H1 (cell line): ENCODE measurements around the gene IGF2BP3. TPM values are rescaled to one million over a fixed set of nuclear protein-coding genes. Genes with fewer than 3 reads are reported as not detected.

Experiments used
- CTCF ChIA-PET: fragments of 300-600 bp; sonication (Branson Sonifier 250); formaldehyde crosslinking; loops from one replicate; lab custom pipeline; 2021; ENCODE audit not compliant: partially characterized antibody; lab: Charles Lee
- POLR2A ChIA-PET: fragments of 300-600 bp; sonication (Branson Sonifier 250); formaldehyde crosslinking; loops from one replicate; lab custom pipeline; 2021; ENCODE audit warnings: inconsistent platforms; ENCODE audit not compliant: partially characterized antibody; lab: Charles Lee
- DNase-seq, 2 experiments: peaks; one replicate each; pipeline versions ENCODE4 v3.0.0 to v3.0.0-alpha.2; 2010 to 2022; ENCODE audit warnings: low spot score in 2 of 2, low read depth in 1 of 2, mixed read lengths in 1 of 2
- FAIRE-seq: peaks from 2 replicates; lab custom pipeline; 2011; peaks lifted over from hg19 to GRCh38; lab: Jason Lieb, UNC
- H2AFZ ChIP-seq: 2 replicates; pipeline ENCODE4 v1.8.1; 2012; ENCODE audit warnings: low read length, inconsistent platforms
- H2AK5ac ChIP-seq: 2 replicates; pipeline ENCODE4 v1.6.1; 2013; ENCODE audit warnings: low read depth, low read length
- H2BK120ac ChIP-seq: replicated peaks from 2 replicates; pipeline ENCODE3; 2013; ENCODE audit warnings: low read depth, low read length, inconsistent platforms
- H2BK12ac ChIP-seq: 2 replicates; pipeline ENCODE4 v1.6.1; 2013; ENCODE audit warnings: low read depth, low read length
- H2BK15ac ChIP-seq: 2 replicates; pipeline ENCODE4 v1.6.1; 2013; ENCODE audit warnings: low read length
- H2BK20ac ChIP-seq: 2 replicates; pipeline ENCODE4 v1.6.1; 2013; ENCODE audit warnings: low read length
- H2BK5ac ChIP-seq: 2 replicates; pipeline ENCODE4 v1.6.1; 2013; ENCODE audit warnings: low read depth, low read length
- H3K14ac ChIP-seq: 2 replicates; pipeline ENCODE4 v1.6.1; 2013; ENCODE audit warnings: inconsistent platforms; ENCODE audit not compliant: insufficient read length
- H3K18ac ChIP-seq: 2 replicates; pipeline ENCODE4 v1.6.1; 2013; ENCODE audit warnings: low read length; ENCODE audit errors: extremely low read depth
- H3K23ac ChIP-seq: 2 replicates; pipeline ENCODE4 v1.6.1; 2013; ENCODE audit warnings: inconsistent platforms; ENCODE audit not compliant: insufficient read length
- H3K23me2 ChIP-seq: 2 replicates; pipeline ENCODE4 v1.6.1; 2013; ENCODE audit warnings: low read depth, low read length
- H3K27ac ChIP-seq: 2 replicates; pipeline ENCODE4 v1.6.1; 2011; ENCODE audit warnings: low read depth, low read length, inconsistent platforms
- H3K27me3 ChIP-seq, 4 experiments: replicated peaks in 1 of 4; 1 replicate in 1 of 4; 2 replicates in 3 of 4; pipeline versions ENCODE4 v1.6.1 to v1.8.1; 2011 to 2013; ENCODE audit warnings: low read length in 3 of 4, mild to moderate bottlenecking in 3 of 4, inconsistent platforms in 2 of 4, mixed read lengths in 2 of 4, moderate library complexity in 1 of 4; ENCODE audit not compliant: control insufficient read depth in 3 of 4, insufficient read depth in 3 of 4; ENCODE audit errors: extremely low read depth in 1 of 4
- H3K36me3 ChIP-seq, 4 experiments: 2 replicates each; pipeline versions ENCODE4 v1.6.1 to v1.8.1; 2011 to 2013; ENCODE audit warnings: mild to moderate bottlenecking in 4 of 4, low read length in 3 of 4, moderate library complexity in 2 of 4, control low read depth in 1 of 4, inconsistent platforms in 1 of 4; ENCODE audit not compliant: insufficient read depth in 4 of 4, control insufficient read depth in 2 of 4
- H3K4ac ChIP-seq: replicated peaks from 2 replicates; pipeline ENCODE3; 2013; ENCODE audit warnings: low read length, low read depth, mixed read lengths, inconsistent platforms; ENCODE audit not compliant: insufficient read length
- H3K4me1 ChIP-seq, 4 experiments: replicated peaks in 1 of 4; 1 replicate in 1 of 4; 2 replicates in 3 of 4; pipeline versions ENCODE4 v1.6.1 to v1.8.1; 2011 to 2013; ENCODE audit warnings: low read length in 3 of 4, inconsistent platforms in 2 of 4, mixed read lengths in 1 of 4; ENCODE audit not compliant: insufficient read depth in 4 of 4, control insufficient read depth in 3 of 4
- H3K4me2 ChIP-seq, 2 experiments: 2 replicates each; pipeline versions ENCODE4 v1.6.1 to v1.8.1; 2011 to 2013; ENCODE audit warnings: low read depth in 2 of 2, low read length in 2 of 2, control low read depth in 1 of 2, inconsistent platforms in 1 of 2, mild to moderate bottlenecking in 1 of 2; ENCODE audit not compliant: insufficient read depth in 1 of 2
- H3K4me3 ChIP-seq, 4 experiments: fragments of 200-600, 300-600 bp in 1 of 4; sonication (generic), shearing (Covaris generic), sonication (Bioruptor Twin) in 1 of 4; 2 replicates each; pipeline versions ENCODE4 v1.5.1 to v1.8.1; 2011 to 2016; ENCODE audit warnings: low read length in 4 of 4, low read depth in 3 of 4, control low read depth in 2 of 4, inconsistent platforms in 2 of 4, mild to moderate bottlenecking in 2 of 4, mixed read lengths in 1 of 4, moderate library complexity in 1 of 4; ENCODE audit not compliant: insufficient read depth in 2 of 4; ENCODE audit errors: extremely low read depth in 1 of 4
- H3K56ac ChIP-seq: replicated peaks from 2 replicates; pipeline ENCODE3; 2013; ENCODE audit warnings: low read depth, mild to moderate bottlenecking, mixed read lengths, low read length, inconsistent platforms; ENCODE audit not compliant: insufficient read length
- H3K79me1 ChIP-seq: 2 replicates; pipeline ENCODE4 v1.6.1; 2013; ENCODE audit warnings: low read depth, low read length, control low read depth
- H3K79me2 ChIP-seq, 2 experiments: 2 replicates each; pipeline versions ENCODE4 v1.6.1 to v1.8.1; 2012 to 2013; ENCODE audit warnings: low read length in 2 of 2, mild to moderate bottlenecking in 2 of 2, inconsistent platforms in 1 of 2; ENCODE audit not compliant: insufficient read depth in 2 of 2, control insufficient read depth in 1 of 2
- H3K9ac ChIP-seq, 4 experiments: replicated peaks in 1 of 4; 1 replicate in 1 of 4; 2 replicates in 3 of 4; pipeline versions ENCODE4 v1.6.1 to v1.8.1; 2011 to 2013; ENCODE audit warnings: low read depth in 3 of 4, low read length in 3 of 4, control low read depth in 2 of 4, mild to moderate bottlenecking in 2 of 4, moderate library complexity in 2 of 4, inconsistent platforms in 1 of 4; ENCODE audit errors: extremely low read depth in 1 of 4
- H3K9me3 ChIP-seq, 2 experiments: 2 replicates each; pipeline versions ENCODE4 v1.6.1 to v1.8.1; 2012 to 2013; ENCODE audit warnings: mild to moderate bottlenecking in 2 of 2, moderate library complexity in 2 of 2, control low read depth in 1 of 2, inconsistent platforms in 1 of 2, low read depth in 1 of 2, low read length in 1 of 2, mixed read lengths in 1 of 2; ENCODE audit not compliant: insufficient read depth in 2 of 2
- H4K20me1 ChIP-seq, 2 experiments: replicated peaks in 1 of 2; 2 replicates each; pipeline versions ENCODE3 to v1.8.1; 2011 to 2013; ENCODE audit warnings: inconsistent platforms in 2 of 2, low read length in 2 of 2, mild to moderate bottlenecking in 1 of 2; ENCODE audit not compliant: insufficient read depth in 2 of 2, control insufficient read depth in 1 of 2
- H4K5ac ChIP-seq: 2 replicates; pipeline ENCODE4 v1.6.1; 2013; ENCODE audit warnings: low read length, low read depth, mixed read lengths, inconsistent platforms; ENCODE audit not compliant: insufficient read length
- H4K8ac ChIP-seq: 2 replicates; pipeline ENCODE4 v1.8.0; 2013; ENCODE audit warnings: mild to moderate bottlenecking, moderate library complexity, low read length, inconsistent platforms; ENCODE audit not compliant: insufficient read depth; ENCODE audit errors: extremely low read depth
- H4K91ac ChIP-seq: replicated peaks from 2 replicates; pipeline ENCODE3; 2013; ENCODE audit warnings: low read length, mixed read lengths, inconsistent platforms; ENCODE audit not compliant: insufficient read length
- EP300 ChIP-seq, 2 experiments: IDR thresholded peaks; 1 replicate in 1 of 2; 2 replicates in 1 of 2; pipeline ENCODE4 v1.6.1; 2011 to 2012; ENCODE audit warnings: low read depth in 2 of 2, low read length in 2 of 2, mild to moderate bottlenecking in 2 of 2, borderline replicate concordance in 1 of 2, inconsistent platforms in 1 of 2, moderate library complexity in 1 of 2
- GTF2F1 ChIP-seq: IDR thresholded peaks from 2 replicates; pipeline ENCODE4 v1.6.1; 2012; ENCODE audit warnings: low read depth, low read length, improper control_type of control experiment, borderline replicate concordance
- JUND ChIP-seq: IDR thresholded peaks from 2 replicates; pipeline ENCODE4 v1.6.1; 2011; ENCODE audit warnings: mild to moderate bottlenecking, improper control_type of control experiment, low read length
- PHF8 ChIP-seq: fragments of 200-600 bp; sonication (generic); conservative IDR thresholded peaks from 2 replicates; pipeline ENCODE4 v1.7.1; 2012; ENCODE audit warnings: low read depth, mild to moderate bottlenecking, inconsistent platforms, low read length, moderate library complexity
- RAD21 ChIP-seq, 2 experiments: IDR thresholded peaks in 1 of 2; conservative IDR thresholded peaks in 1 of 2; 2 replicates each; pipeline ENCODE4 v1.6.1; 2011; ENCODE audit warnings: low read depth in 2 of 2, low read length in 2 of 2, improper control_type of control experiment in 1 of 2, inconsistent platforms in 1 of 2, mild to moderate bottlenecking in 1 of 2, moderate library complexity in 1 of 2
- RBBP5 ChIP-seq: IDR thresholded peaks from 2 replicates; pipeline ENCODE4 v1.7.1; 2012; ENCODE audit warnings: low read depth, mild to moderate bottlenecking, inconsistent platforms, low read length, moderate library complexity, borderline replicate concordance
- SIN3A ChIP-seq, 2 experiments: IDR thresholded peaks in 1 of 2; conservative IDR thresholded peaks in 1 of 2; 2 replicates each; pipeline ENCODE4 v1.6.1; 2011 to 2012; ENCODE audit warnings: low read length in 2 of 2, improper control_type of control experiment in 1 of 2, low read depth in 1 of 2, mild to moderate bottlenecking in 1 of 2
- SUZ12 ChIP-seq: fragments of 200-600 bp; sonication (generic); IDR thresholded peaks from 2 replicates; pipeline ENCODE4 v1.6.1; 2012; ENCODE audit warnings: mild to moderate bottlenecking, inconsistent platforms, low read length, moderate library complexity, mixed read lengths
- YY1 ChIP-seq: IDR thresholded peaks from 2 replicates; pipeline ENCODE4 v1.6.1; 2011; ENCODE audit warnings: low read depth, mild to moderate bottlenecking, low read length
- ZNF274 ChIP-seq: IDR thresholded peaks from 2 replicates; pipeline ENCODE4 v1.7.0; 2012; ENCODE audit warnings: low read length, borderline replicate concordance; ENCODE audit errors: extremely low read depth
- WGBS, 2 experiments: shearing (Covaris generic) in 1 of 2; methylation state at CpG; one replicate each; pipeline versions ENCODE4 v1.1.6 to v1.1.7; 2013 to 2015; ENCODE audit warnings: low lambda C conversion rate in 2 of 2, mixed read lengths in 2 of 2, inconsistent platforms in 1 of 2, low coverage in 1 of 2, missing lambda C conversion rate in 1 of 2; ENCODE audit not compliant: insufficient replicate concordance in 2 of 2, insufficient coverage in 1 of 2, insufficient read length in 1 of 2; ENCODE audit errors: extremely low coverage in 1 of 2, missing lambda C conversion rate in 1 of 2; 5-methylcytosine and 5-hydroxymethylcytosine counted together
- polyA plus RNA-seq, 7 experiments: library from polyadenylated mRNA; depleted of rRNA in 3 of 7; stranded (reverse) in 5 of 7; unstranded in 2 of 7; fragments of >200 nt in 5 of 7; fragments of 200-250 nt in 2 of 7; gene quantifications; 1 replicate in 5 of 7; 2 replicates in 1 of 7; 4 replicates in 1 of 7; pipeline versions ENCODE4 v1.2.1 to v1.2.3, GENCODE V29; 2011 to 2013; ENCODE audit warnings: missing spikeins in 2 of 7, mixed read lengths in 2 of 7
- total RNA-seq: library from RNA; stranded (reverse); fragmentation: NEBNext Ultra II Directional; extraction: Animal tissue kit (Norgen Biotek cat#: 25700); gene quantifications from 2 replicates; pipeline ENCODE4 v1.2.1, GENCODE V29; 2021
- TF ChIP-seq, protein P1 (sequence below): IDR thresholded peaks from 2 replicates; pipeline ENCODE4 v1.6.1; 2011; ENCODE audit warnings: low read depth, mild to moderate bottlenecking, low read length; ENCODE audit not compliant: insufficient read depth

Gene IGF2BP3
- total and polyA plus RNA-seq, 2 of the 8 experiments (the other 6 are each of a cell fraction or from before 2014, with no cell fraction given), result 66.3 to 193 TPM

DNA sequence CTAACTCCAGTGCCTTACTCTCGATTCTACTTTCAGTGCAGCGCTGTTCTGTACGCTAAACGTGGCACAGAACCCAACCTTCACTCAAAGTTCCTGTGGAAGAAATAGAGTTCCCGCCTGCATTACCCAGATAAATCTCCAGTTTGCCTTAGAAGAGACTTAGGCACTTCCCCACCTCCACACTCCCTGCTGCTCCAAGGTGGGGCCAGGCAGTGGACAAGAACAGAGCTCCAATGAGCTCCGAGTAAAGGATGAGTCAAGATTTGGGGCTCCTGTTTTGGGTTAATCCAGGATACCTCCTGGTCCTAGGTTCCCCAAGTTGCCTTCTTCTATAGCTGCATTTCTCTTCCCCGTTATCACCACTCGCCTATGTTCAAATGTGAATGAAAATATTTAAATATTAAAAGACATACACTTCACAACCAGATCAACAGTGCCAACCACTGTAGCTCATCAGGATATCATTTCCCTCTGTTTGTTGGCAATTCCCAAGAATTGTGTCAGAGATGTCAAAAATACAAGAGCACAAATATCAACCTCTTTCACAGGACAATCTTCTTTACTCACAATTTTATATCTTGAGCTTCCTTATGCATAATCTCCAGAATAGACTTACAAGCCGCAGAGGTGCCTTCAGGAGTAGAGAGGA is 123.1 kb downstream of the IGF2BP3 start:
- DNase-seq (no peak), FAIRE-seq (no peak)
- no peak overlapping the region for H4K5ac ChIP-seq
- H2BK12ac ChIP-seq, result no peak overlapping the region
- no peak overlapping the region for H2BK20ac ChIP-seq
- no peak overlapping the region for H3K9ac ChIP-seq
- WGBS, 2 experiments, result 92% methylated on average over 9 of the region's 9 CpGs; no CpG with 5 or more reads in 1 of the 2 experiments
- H3K14ac ChIP-seq, result no peak overlapping the region
- H2BK5ac ChIP-seq, result no peak overlapping the region
- ChIA-PET CTCF (interaction anchor here (0.7 to 1.5 kb wide), 3 partner anchors 11 to 257 kb away, joined by 3 to 7 read pairs (median 3); no protein-coding TSS in a partner anchor), POLR2A (interaction anchor here (1.2 to 1.4 kb wide), 2 partner anchors 14 to 114 kb away, joined by 3 read pairs; no protein-coding TSS in a partner anchor)
- peaks cover 0 to 3% (median 2%) of the 10 kb centered on the region in 4 experiments; a peak in 1 of 7 replicates for H3K4me1 ChIP-seq
- H3K23ac ChIP-seq, result no peak overlapping the region
- no peak overlapping the region for H2BK15ac ChIP-seq
- no peak overlapping the region for H3K18ac ChIP-seq
- H4K91ac ChIP-seq, result no peak overlapping the region
- no peak overlapping the region for H2BK120ac ChIP-seq
- no peaks in the 10 kb centered on the region for H3K27me3 ChIP-seq
- no peak overlapping the region for H3K56ac ChIP-seq
- H4K20me1 ChIP-seq, result peaks cover 1 to 7% of the 10 kb centered on the region in 2 experiments
- no peaks in the 10 kb centered on the region for H3K23me2 ChIP-seq
- no peaks in the 10 kb centered on the region for H3K79me1 ChIP-seq
- no peak overlapping the region for H3K27ac ChIP-seq
- no peak overlapping the region for H4K8ac ChIP-seq
- no peak overlapping the region for H3K4ac ChIP-seq
- H2AFZ ChIP-seq, result no peak overlapping the region
- peaks cover 0 to 20% of the 10 kb centered on the region in 2 experiments; a peak in 2 of 4 replicates for H3K79me2 ChIP-seq
- no peak overlapping the region for H2AK5ac ChIP-seq
- no peak overlapping the region for H3K4me2 ChIP-seq
- H3K4me3 ChIP-seq, result no peak overlapping the region
- H3K36me3 ChIP-seq, result peaks cover 28 to 90% (median 60%) of the 10 kb centered on the region in 4 experiments
- H3K9me3 ChIP-seq, result no peaks in the 10 kb centered on the region
- TF ChIP-seq SUZ12 (no peak), JUND (no peak), EP300 (IDR thresholded peaks at IDR 0.05; ENCODE audit: borderline replicate concordance in 1 of 2, low read depth in 2 of 2, low read length in 2 of 2) (no peak), RBBP5 (no peak), ZNF274 (no peak), RAD21 (IDR thresholded peaks at IDR 0.05 in 1 of 2, conservative IDR thresholded peaks at IDR 0.05 in 1 of 2; ENCODE audit: low read depth in 2 of 2, low read length in 2 of 2) (no peak), GTF2F1 (no peak), YY1 (no peak), PHF8 (no peak), SIN3A (conservative IDR thresholded peaks at IDR 0.05 in 1 of 2, IDR thresholded peaks at IDR 0.05 in 1 of 2; ENCODE audit: low read depth in 1 of 2, low read length in 2 of 2) (no peak)
- TF ChIP-seq, protein P1, sequence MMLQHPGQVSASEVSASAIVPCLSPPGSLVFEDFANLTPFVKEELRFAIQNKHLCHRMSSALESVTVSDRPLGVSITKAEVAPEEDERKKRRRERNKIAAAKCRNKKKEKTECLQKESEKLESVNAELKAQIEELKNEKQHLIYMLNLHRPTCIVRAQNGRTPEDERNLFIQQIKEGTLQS, result no peak
